ENCODE data around the gene NXT1.

NXT1 gene

DNA sequence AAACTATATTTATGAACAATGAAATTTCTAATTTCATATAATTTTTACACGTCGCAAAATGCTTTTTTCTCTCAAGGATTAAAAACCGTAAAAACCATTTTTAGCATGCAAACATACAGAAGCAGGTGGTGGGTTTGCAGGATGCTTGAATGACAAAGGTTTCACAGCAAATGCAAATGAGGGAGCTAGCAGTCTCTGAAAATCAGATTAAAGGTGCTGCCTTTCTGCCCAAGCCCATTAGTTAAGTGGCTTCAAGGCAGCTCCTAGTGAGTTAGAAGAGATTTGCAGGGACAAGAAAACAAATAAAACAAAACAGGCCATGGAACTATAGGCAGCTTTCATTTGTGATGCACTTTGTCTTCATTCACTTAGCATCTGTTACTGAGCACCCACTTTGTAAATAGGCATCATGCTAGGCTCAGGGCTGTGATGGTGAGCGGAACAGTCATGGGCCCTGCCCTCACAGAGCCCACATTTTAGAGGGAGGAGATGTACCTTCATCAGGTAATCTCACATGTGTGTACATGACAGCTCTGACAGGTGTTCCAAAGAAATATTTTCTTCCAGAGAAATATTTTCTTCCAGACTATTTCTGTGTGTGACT lies 41.2 kb downstream of the NXT1 start:
- no peak for DNase-seq

DNA sequence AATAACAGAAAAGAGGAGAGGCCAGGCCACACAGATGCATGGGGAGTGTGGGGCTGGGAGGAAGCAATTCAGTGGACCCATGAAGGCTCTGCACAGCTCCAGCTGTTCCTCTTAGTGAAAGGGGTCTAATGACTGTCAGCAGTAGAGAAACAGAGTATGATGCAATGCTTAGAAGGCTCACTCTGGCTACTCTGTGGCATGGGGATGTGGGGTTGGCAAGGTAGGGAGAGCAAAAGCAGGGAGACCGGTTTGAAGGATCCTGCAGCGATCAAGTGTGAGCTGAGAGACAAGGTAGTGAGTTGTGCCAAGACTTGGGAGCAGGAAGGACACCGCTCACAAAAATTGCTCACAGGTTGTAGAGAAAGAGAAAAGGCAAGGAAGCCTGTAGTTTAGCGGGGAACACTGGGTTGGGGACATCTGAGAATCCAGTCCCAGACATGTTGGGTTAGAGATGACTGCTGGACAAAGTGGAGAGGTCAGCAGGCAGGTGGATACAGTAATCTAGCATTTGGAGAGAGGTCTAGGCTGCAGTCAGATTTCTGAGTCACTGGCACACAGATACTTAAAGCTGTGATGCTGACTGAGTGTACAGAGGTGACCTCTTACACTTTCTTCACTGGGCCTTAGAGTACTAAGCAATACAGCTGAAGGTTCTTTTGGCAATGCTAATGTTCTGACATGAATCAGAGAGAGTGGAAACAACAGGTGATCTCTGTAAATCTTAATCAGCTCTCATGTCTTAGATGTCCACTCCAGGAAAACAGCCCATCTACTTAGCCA lies 43.6 kb downstream of the NXT1 start:
- no peak for DNase-seq

DNA sequence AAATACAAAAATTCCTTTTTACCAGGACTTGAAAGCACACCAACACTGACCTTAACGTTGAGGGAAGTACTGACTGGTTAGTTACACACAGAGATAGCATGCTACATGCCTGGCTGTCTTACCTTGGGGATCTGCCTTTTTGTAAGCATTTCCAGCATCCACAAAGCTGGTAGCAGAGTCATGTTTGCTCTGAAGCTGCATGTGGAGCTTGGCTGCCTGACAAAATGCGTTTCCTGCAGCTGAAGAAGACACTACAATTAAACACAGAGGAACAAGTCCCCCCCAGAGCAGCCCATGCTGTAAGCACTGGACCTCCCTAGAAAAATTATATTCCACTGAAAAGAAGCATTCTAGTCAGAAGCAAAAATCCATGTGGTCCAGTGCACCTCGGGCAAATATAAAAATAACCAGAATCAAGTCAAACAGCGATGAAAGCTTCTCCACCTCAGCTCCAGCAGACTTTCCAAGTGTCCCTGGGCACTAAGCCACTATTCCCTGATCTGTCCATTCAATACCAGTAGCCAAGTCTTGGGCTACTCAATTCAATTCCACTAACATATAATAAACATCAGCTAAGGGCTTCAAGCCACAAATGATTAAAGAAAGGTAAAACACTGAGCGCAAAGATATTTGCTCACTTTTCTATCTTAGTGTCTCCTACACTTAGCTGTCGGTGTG lies 46.5 kb downstream of the NXT1 start:
- no peak for DNase-seq

DNA sequence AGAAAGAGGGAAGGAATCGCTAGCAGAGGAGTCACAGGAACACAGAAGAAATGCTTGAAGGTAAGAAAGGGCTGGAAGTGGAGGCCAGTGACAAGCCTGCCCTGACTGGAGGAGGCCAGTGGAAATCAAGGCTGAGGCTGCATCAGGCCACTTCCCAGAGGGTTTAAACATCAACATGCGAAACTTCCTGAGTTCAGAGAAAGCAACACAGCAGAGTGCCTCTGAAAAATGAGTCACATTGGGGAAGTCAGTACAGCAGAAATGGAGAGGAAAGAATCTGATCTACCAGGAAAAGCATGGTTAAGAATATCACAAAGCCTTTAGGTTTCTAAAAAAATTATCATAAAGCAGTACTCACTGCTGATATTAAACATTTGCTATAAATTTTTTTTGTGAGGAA lies 47.4 kb downstream of the NXT1 start:
- no peak for DNase-seq

DNA sequence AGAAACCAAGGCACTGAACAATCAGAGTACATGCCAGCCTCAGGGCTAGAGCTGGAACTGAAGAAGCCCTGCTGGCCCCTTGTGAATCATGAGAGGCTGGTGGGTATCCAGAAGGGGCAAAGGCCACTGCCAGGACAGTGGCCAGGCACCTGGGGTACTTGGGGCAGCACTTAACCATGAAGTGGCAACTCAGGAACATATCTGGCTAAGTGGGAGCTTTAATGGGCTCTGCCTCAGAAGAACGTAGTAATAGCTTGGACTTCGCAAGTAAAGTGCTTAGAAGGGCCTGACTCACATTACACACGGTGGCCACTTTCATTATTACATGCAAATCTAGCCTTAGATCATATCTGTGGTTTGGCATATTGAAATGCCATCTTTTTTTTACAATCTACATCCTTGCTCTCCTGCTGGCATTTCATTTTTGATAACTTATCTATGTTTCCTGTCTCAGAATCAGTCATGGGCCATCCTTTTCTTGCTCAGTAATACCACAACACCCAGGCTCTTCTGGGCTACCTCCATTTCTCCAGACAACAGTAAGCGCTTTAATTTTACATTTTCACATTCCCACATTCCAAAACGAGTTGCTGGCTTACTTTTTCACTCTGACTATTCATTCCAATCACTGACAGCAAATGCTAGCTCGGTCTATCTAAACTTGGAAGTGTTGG lies 49.1 kb downstream of the NXT1 start:
- DNase-seq, result no peak

DNA sequence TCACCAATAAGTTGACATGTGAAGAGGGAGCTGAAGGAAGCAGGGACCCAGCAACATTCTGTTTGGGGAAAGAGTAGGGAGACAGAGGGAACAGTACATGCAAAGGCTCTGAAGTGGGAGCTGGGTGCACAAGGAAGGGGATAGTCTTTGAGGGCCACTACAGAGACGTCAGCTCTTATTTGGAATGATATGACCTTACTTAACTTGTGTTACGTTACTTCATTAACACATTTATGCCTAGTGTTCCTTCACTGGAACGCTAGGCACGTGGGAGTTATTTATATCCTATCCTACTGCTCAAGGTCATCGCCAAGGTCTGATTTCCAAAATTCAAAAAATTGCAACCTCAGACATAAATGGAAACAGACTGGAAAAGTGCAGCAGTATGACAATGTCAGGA lies 50.5 kb downstream of the NXT1 start:
- no peak for DNase-seq

DNA sequence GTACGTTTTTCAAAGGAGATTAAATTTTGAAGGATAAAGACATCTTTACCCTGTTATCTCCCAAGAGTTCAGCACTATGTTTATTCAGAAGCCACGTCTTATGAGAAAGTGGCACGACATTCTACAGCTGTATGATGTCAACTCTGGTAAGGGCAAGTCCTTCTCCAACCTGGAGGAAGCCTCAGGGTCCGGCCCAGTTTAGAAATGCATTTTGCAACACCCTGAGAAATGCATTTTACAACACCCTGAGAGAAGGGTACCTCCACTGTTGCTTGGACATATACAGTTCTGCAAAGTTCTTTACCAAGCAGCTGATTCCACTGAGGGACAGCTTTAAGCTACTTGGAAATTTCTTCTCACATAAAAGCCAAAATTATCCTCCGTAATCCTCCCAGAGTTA lies 53.2 kb downstream of the NXT1 start:
- DNase-seq, result no peak

DNA sequence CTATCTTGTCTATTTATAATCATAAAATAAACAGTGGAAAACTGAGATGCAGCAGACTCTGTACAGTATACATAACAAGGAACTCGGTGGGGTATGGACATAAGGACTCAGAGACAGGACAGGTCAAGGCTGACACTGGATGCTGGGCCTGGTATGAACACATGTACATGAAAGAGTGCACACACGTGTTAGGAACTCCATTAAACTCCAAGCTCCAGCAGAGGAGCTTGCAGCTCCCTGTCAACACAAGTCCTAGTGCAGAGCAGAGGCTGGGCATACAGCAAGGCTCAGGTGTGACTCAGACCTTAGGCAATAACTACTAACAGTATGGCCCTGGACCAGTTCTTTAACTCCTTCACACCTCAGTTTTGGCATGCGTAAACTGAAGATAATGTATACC lies 53.6 kb downstream of the NXT1 start:
- no peak for DNase-seq
